ENCODE measurements around the gene MDP1.
"Not testable (repeated sequence)": the region's sequence is repeated elsewhere in the genome, so short reads cannot be mapped to it uniquely, and the experiment has no call there.

Gene MDP1

DNA sequence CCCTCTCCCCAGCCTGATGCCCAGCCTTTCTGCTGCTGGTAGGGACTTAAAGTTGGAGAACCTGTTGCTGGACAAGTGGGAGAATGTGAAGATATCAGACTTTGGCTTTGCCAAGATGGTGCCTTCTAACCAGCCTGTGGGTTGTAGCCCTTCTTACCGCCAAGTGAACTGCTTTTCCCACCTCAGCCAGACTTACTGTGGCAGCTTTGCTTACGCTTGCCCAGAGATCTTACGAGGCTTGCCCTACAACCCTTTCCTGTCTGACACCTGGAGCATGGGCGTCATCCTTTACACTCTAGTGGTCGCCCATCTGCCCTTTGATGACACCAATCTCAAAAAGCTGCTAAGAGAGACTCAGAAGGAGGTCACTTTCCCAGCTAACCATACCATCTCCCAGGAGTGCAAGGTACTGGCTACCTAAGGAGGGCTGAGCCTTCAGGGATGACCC lies 8.7 kb downstream of the MDP1 start:
- Histone ChIP-seq H4K20me1 (ENCODE audit: insufficient read depth, low read length) (no peaks in the 10 kb centered on the region), H3K9ac (ENCODE audit: low read length) (no peak overlapping the region), H3K4me1 (ENCODE audit: insufficient read depth, low read length, severe bottlenecking) (peaks cover 3% of the 10 kb centered on the region), H3F3A (ENCODE audit: insufficient read depth, low read length) (no peaks in the 10 kb centered on the region), H3K4me2 (ENCODE audit: low read length) (no peak overlapping the region), H3K27ac (ENCODE audit: low read depth, low read length, poor library complexity, severe bottlenecking) (no peak overlapping the region), H3K36me3 (ENCODE audit: insufficient read depth, low read length) (peaks cover 85% of the 10 kb centered on the region), H3K9me3 (ENCODE audit: low read length) (no peaks in the 10 kb centered on the region), H2AFZ (ENCODE audit: low read length) (no peak overlapping the region), H3K9me2 (ENCODE audit: low read depth, low read length) (no peaks in the 10 kb centered on the region), H3K79me2 (ENCODE audit: insufficient read depth, low read length) (no peaks in the 10 kb centered on the region; the same call in 1 of the 2 replicates), H3K4me3 (ENCODE audit: low read depth, low read length, poor library complexity, severe bottlenecking) (no peak overlapping the region), H3K27me3 (ENCODE audit: insufficient read depth, low read length) (no peaks in the 10 kb centered on the region)
- TF ChIP-seq, protein P1, sequence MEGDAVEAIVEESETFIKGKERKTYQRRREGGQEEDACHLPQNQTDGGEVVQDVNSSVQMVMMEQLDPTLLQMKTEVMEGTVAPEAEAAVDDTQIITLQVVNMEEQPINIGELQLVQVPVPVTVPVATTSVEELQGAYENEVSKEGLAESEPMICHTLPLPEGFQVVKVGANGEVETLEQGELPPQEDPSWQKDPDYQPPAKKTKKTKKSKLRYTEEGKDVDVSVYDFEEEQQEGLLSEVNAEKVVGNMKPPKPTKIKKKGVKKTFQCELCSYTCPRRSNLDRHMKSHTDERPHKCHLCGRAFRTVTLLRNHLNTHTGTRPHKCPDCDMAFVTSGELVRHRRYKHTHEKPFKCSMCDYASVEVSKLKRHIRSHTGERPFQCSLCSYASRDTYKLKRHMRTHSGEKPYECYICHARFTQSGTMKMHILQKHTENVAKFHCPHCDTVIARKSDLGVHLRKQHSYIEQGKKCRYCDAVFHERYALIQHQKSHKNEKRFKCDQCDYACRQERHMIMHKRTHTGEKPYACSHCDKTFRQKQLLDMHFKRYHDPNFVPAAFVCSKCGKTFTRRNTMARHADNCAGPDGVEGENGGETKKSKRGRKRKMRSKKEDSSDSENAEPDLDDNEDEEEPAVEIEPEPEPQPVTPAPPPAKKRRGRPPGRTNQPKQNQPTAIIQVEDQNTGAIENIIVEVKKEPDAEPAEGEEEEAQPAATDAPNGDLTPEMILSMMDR (IDR thresholded peaks at IDR 0.05; ENCODE audit: low read length) = no peak
- TF ChIP-seq EZH2 (IDR thresholded peaks at IDR 0.05; ENCODE audit: borderline replicate concordance, low read length) = no peak

DNA sequence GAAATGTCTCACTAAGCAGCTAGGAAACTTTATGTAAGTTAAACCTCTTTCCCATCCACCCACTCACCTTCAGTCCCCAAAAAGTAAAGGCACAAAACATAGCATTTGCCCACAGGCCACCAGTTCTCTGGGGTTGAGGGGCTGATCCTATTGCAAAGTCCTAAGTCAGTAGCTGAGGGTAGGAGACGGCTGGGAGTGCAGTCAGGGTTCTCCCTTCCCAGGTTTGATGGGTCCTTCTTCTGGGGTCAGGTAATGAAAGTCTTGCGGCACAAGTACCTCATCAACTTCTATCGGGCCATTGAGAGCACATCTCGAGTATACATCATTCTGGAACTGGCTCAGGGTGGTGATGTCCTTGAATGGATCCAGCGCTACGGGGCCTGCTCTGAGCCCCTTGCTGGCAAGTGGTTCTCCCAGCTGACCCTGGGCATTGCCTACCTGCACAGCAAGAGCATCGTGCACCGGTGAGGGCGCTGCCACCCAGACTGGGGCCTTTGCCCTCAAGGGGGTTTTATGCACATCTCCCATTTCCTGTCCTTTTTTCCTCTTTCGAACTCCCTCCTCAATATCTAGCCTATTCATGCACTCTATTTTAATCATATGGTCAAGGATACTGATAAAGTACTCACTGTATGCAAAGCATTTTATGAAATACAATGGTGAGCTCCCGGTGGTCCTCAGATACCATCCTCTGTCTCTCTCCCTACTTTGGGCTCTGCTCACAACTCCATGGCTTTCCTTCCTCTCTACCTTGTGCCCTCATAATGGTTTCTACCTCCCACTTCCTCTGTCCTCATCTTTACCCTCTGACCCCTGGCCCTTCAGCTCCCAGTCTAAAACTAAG lies 9.4 kb downstream of the MDP1 start:
- TF ChIP-seq EZH2 (IDR thresholded peaks at IDR 0.05; ENCODE audit: borderline replicate concordance, low read length) = no peak
- TF ChIP-seq, protein P1 (IDR thresholded peaks at IDR 0.05; ENCODE audit: low read length) = no peak
- peaks cover 86% of the 10 kb centered on the region for H3K36me3 ChIP-seq (ENCODE audit: insufficient read depth, low read length)

DNA sequence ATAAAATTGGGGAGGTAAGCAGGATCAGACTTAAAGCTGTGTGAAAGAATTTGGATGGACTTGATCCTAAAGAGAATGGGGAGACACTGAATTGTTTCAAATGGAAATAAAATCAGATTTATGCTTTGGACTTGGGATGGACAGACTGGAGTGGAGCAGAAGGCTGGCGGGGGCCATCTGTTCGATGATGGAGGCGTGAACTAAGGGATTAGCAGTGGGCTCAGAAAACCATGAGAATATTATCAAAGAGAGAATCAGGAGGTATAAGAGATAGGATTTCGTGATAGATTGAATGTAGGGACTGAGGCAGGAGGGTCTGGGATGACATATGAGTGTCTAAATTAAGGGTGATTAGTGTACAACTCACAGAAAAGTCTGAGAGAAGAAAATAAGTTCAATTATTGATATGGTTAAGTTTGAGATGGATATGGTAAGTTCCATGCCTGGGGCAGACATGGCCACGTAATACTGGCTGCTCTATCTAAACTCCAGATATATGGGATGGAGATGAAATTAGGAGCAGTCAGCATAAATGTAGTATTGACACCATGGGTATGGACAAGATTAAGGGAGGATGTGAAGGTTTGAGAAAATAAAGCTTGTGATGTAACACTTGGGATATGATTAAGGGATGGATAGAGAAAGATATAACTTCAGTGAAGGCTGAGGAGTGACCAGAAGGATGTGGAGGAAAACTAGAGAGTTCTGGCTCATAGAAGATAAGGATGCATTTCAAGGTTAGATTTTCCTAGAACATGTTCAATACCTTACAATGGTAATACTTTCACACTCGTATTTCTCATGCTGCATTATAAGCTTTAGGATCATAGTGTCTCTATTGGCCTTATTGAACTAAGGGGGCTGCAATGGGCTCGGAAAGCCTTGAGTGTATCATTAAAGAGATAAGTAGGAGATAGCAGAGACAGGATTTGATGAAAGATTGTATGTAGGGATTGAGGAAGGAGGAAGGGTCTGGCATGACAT lies 11.4 kb downstream of the MDP1 start:
- Histone ChIP-seq H3K9me3 (ENCODE audit: low read length) (peaks cover 3% of the 10 kb centered on the region; the same call in 1 of the 2 replicates), H3K27ac (ENCODE audit: low read depth, low read length, poor library complexity, severe bottlenecking) (no peak overlapping the region), H3K36me3 (ENCODE audit: insufficient read depth, low read length) (peaks cover 77% of the 10 kb centered on the region)

More for the DNA sequence above, 9.4 kb downstream of the MDP1 start:
- Histone ChIP-seq H3K4me1 (ENCODE audit: insufficient read depth, low read length, severe bottlenecking) (no peaks in the 10 kb centered on the region), H3F3A (ENCODE audit: insufficient read depth, low read length) (no peaks in the 10 kb centered on the region), H2AFZ (ENCODE audit: low read length) (no peak overlapping the region), H3K27me3 (ENCODE audit: insufficient read depth, low read length) (no peaks in the 10 kb centered on the region), H4K20me1 (ENCODE audit: insufficient read depth, low read length) (no peaks in the 10 kb centered on the region), H3K9me3 (ENCODE audit: low read length) (0 out of 2 replicates have a peak, but pooled peaks cover under 1% of the 10 kb centered on the region), H3K27ac (ENCODE audit: low read depth, low read length, poor library complexity, severe bottlenecking) (no peak overlapping the region), H3K79me2 (ENCODE audit: insufficient read depth, low read length) (no peaks in the 10 kb centered on the region), H3K4me3 (ENCODE audit: low read depth, low read length, poor library complexity, severe bottlenecking) (no peak overlapping the region), H3K9me2 (ENCODE audit: low read depth, low read length) (no peaks in the 10 kb centered on the region), H3K9ac (ENCODE audit: low read length) (no peak overlapping the region), H3K4me2 (ENCODE audit: low read length) (no peak overlapping the region)

DNA sequence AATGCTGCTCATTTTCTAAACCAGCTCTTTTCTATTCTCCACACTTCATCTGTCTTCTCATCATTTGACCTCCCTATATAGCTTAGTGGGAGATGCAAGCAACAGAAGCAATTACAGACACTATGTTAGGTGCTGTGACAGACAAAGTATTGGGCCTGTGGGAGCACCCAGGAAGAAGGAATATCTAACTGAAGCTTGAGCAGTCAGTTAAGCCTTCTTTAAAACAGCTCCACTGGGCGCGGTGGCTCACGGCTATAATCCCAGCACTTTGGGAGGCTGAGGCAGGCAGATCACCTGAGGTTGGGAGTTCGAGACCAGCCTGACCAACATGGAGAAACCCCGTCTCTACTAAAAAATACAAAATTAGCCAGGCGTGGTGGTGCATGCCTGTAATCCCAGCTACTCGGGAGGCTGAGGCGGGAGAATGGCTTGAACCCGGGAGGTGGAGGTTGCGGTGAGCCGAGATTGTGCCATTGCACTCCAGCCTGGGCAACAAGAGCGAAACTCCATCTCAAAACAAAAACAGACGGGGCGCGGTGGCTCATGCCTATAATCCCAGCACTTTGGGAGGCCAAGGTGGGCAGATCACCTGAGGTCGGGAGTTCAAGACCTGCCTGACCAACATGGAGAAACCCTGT lies 12.5 kb downstream of the MDP1 start:
- not testable (repeated sequence) for H3K79me2 ChIP-seq (ENCODE audit: insufficient read depth, low read length); H3K9ac ChIP-seq (ENCODE audit: low read length); H3F3A ChIP-seq (ENCODE audit: insufficient read depth, low read length); H4K20me1 ChIP-seq (ENCODE audit: insufficient read depth, low read length); H3K4me3 ChIP-seq (ENCODE audit: low read depth, low read length, poor library complexity, severe bottlenecking); H3K4me2 ChIP-seq (ENCODE audit: low read length); H2AFZ ChIP-seq (ENCODE audit: low read length); H3K9me2 ChIP-seq (ENCODE audit: low read depth, low read length); H3K9me3 ChIP-seq (ENCODE audit: low read length); H3K4me1 ChIP-seq (ENCODE audit: insufficient read depth, low read length, severe bottlenecking); H3K27ac ChIP-seq (ENCODE audit: low read depth, low read length, poor library complexity, severe bottlenecking); H3K27me3 ChIP-seq (ENCODE audit: insufficient read depth, low read length)
- peaks cover 76% of the 10 kb centered on the region for H3K36me3 ChIP-seq (ENCODE audit: insufficient read depth, low read length)

More for the DNA sequence above, 11.4 kb downstream of the MDP1 start:
- no peaks in the 10 kb centered on the region for H3K4me1 ChIP-seq (ENCODE audit: insufficient read depth, low read length, severe bottlenecking)
- H3K27me3 ChIP-seq (ENCODE audit: insufficient read depth, low read length) = no peaks in the 10 kb centered on the region
- H3K4me2 ChIP-seq (ENCODE audit: low read length) = no peak overlapping the region
- H3K79me2 ChIP-seq (ENCODE audit: insufficient read depth, low read length) = no peaks in the 10 kb centered on the region
- no peak overlapping the region for H2AFZ ChIP-seq (ENCODE audit: low read length)
- H4K20me1 ChIP-seq (ENCODE audit: insufficient read depth, low read length) = no peaks in the 10 kb centered on the region
- TF ChIP-seq EZH2 (IDR thresholded peaks at IDR 0.05; ENCODE audit: borderline replicate concordance, low read length) = no peak
- TF ChIP-seq, protein P1 (IDR thresholded peaks at IDR 0.05; ENCODE audit: low read length) = no peak
- no peaks in the 10 kb centered on the region for H3F3A ChIP-seq (ENCODE audit: insufficient read depth, low read length)
- no peak overlapping the region for H3K4me3 ChIP-seq (ENCODE audit: low read depth, low read length, poor library complexity, severe bottlenecking)
- no peaks in the 10 kb centered on the region for H3K9me2 ChIP-seq (ENCODE audit: low read depth, low read length)
- no peak overlapping the region for H3K9ac ChIP-seq (ENCODE audit: low read length)
